GM21529 (cell line): Measurements from ENCODE around the gene RNASEH1.

ENCODE experiments used
- ATAC-seq: cut with Tn5 transposase; IDR thresholded peaks from one replicate; pipeline ENCODE4 v1.9.1; 2021; ENCODE audit not compliant: unreplicated experiment

Gene RNASEH1, protein sequence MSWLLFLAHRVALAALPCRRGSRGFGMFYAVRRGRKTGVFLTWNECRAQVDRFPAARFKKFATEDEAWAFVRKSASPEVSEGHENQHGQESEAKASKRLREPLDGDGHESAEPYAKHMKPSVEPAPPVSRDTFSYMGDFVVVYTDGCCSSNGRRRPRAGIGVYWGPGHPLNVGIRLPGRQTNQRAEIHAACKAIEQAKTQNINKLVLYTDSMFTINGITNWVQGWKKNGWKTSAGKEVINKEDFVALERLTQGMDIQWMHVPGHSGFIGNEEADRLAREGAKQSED

DNA sequence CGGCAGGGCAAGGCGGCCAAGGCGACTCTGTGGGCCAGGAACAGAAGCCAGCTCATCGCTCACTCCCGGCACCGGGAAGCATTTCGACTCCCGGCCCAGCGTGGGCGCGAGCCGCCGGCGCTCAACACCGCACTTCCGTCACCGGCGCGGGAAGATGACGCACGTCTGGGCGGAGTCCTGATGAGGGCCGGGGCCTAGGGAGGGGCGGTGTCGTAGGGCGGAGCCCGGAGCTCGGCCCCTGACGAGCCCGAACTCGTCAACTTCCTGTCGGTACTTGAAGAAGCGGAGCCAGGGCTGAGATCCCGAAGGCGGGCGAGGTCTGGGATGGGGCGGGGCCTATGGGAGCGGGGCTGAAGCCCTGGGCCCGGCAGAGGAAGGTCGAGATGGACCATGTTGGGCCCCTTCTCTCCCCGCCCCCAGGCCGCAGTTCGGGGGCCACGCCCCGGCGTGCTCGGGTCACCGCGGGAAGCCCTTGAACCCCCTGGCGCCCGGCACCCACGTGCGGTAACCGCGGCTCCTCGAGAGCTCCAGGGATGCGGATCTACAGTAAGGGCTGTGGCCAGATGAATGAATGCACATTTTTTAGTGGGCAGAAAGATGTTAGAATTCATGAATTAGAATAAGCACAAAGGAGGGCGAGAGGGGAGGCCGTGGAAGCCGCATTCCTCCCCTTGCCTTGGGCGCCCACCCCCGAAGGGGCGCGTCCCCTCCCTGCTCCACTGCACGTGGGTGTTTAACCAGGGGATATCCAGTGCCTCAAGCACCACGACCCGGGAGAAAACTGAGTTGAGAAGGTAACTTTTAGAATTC, at the start of gene RNASEH1:
Gene RNASEH1 (minus strand): TSS at position 129 of the 810 bp plus-strand sequence. CDS start 73 bp downstream, at position 56.
- ATAC-seq = peak; percentile 95

DNA sequence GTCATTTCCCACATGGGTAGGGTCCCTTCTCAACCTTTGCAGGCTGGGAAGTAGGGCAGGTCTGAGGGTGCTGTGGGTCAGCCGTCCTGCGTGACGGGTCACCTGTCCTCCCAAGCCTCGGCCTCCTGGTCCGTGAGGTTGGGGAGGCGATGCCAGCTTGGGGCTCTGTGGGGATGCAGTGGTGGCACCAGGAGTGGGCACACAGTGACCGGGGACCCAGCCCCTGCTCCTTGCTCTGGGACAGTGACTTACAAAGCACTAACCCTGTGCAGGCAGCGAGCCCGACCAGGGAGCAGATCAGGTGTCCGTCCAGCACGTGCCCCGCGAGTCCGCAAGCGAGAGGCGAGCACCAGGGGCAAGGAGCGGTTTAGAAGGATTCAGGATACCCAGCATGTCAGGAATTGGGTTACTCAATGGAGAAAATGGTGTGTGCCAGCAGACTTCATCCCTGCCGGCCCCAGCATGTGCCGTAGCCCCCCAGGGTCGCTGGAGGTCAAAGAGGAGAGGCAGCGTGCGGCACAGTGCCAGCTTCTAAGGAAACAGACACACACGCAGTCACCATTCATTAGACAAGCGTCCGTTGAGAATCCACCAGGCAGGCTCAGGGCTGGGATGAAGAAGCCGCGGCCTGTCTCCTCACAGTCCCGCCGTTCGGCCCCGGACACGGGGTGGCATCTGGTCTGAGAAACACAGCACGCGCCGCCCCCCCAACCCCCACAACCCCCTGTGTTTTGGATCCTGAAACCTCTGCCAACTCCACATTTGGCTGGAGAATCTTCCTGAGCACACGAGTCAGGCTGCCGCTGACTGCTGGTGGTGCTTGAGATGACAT, 48.5 kb upstream of the RNASEH1 start:
- ATAC-seq = no peak

DNA sequence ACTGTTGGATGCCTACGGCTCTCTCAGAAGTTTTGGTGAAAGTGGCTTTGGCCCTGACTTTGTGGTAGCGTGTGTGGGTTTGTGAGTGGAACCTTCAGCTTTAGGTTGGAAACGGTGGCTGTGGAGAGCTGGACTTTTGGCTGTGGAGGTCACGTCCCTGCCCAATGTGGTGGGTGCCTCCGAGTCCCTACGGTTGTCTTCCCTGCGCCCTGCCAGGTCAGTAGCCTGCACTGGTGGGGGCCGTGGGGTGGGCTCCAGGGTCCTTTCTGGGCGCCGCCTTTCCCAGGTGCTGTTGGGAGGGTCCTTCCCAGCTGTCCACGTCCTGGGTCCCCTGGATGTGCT, 47.9 kb upstream of the RNASEH1 start:
- no peak for ATAC-seq

DNA sequence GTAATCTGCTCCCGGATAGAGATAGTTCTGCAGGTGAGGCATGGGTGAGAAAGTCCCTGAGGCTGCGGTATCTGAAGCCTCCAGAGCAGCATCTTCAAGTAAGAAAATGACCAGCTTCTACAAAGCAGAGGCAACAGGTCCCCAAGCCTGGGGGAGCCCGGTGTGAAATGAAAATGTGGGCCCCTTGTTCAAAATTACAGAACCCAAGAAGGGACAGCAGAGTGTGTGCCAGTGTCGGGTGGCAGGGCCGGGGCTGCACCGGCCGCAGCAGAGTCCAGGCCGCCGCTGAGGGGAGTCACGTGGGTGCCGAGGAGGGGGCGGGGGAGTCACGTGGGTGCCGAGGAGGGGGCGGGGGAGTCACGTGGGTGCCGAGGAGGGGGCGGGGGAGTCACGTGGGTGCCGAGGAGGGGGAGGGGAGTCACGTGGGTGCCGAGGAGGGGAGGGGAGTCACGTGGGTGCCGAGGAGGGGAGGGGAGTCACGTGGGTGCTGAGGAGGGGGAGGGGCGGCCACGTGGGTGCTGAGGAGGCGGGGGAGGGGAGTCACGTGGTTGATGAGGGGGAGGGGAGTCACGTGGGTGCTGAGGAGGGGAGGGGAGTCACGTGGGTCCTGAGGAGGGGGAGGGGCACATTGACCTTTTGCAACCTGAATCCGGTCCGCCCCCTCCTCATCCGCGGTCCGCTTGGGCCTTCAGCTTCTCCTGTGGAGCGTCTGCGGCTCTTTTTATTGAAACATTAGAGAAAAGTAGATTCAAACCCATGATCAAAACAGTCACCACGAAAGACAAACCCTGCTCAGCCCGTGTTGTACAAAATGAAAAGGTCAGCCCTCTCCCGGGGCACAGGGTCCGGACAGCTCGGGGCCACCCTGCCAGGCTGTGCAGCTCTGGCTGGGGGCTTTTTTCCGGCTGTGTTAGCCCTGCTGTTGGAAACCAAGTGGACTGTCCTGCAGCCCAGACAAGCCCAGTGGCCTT, 47.1 kb upstream of the RNASEH1 start:
- no peak for ATAC-seq

DNA sequence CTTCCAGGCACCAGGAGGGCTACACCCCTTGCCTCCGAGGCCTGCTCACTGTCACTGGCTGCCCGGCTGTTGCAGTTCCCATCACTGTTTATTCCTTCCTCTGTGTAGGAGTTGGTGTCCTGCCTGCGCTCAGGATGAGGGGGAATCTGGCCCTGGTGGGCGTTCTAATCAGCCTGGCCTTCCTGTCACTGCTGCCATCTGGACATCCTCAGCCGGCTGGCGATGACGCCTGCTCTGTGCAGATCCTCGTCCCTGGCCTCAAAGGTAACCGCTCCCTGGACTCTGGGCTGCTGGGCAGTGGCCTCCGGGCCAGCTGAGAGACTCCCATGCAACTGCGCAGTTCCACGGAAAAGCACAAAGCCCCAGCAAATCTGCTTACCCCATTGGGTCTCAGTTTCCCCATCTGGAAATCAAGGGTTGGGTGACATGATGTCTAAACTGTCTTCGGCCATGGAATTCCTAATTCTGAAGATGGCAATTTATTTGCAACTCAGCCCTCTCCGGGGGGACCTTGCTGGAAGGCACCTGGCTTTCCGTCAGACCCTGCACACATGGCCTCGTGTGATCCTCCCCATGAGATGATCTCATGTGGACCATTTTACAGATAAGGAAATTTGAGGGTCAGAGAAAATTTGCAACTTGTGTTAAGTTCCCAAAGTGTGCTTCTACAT, 46.2 kb upstream of the RNASEH1 start:
- no peak for ATAC-seq

DNA sequence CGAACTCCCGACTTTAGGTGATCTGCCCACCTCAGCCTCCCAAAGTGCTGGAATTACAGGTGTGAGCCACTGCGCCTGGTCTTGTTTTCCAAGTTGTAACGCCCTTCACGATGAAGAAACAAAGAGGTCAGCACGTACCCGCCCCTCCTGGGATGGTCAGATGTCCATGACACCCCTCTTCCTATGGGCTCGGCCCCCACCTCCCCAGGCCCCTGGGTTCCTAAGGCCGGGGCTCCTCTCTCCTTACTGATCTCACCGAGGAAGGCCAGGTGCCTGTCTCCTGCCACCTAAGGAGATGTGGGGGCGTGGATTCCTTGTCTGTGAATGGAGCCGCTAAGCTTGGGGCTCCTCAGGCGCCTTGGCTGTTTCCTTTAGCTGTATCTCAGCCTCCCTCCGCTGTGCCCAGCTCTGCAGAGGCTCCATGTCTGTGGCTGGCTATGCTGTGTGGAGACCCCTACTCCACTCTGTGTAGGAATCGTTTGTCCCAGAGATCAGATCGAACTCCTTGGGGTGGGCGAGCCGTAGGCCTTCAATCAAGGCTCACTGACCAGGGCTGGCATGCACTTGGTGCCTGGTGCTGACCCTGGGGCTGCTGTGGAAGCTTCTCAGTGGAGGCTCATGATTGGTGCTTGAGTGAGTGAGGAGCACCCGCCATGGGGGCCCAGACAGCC, 45.5 kb upstream of the RNASEH1 start:
- ATAC-seq = no peak

DNA sequence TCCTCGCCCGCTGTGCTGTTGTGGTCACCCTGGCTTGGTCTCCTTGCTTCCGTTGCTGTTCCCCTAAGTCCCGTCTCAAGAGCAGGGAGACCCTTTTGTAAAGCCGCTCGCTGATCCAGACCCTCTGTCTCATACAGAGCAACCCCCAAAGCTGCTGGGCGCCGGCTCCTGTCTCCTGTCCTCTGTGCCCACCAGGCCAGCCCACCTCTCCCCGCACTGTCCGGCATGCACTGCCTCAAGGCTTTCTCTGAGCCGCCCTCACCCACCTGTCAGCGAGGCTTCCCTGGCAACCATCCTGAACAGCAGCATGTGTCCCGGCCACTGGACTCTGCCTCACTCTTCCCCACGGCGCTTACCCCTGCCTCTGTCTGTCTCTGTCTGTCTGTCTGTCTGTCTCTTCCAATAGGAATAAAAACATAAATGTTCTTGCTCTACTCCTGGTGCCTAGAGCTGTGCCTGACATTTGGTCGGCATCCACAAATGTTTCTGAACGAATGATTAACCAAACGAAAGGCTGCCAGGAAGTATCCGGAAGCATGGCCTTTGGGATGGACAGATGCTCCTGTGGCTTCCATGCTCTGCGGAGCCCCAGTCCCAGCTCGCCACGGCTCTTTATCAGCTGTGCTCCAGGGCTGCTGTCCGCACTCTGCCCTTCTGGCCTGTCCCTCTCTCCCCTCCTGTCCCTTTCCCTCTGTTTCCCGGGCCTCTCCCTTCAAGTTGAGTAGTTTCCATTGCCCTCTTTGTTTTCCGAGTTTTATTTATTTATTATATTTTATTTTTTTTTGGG, 44.6 kb upstream of the RNASEH1 start:
- ATAC-seq = no peak

DNA sequence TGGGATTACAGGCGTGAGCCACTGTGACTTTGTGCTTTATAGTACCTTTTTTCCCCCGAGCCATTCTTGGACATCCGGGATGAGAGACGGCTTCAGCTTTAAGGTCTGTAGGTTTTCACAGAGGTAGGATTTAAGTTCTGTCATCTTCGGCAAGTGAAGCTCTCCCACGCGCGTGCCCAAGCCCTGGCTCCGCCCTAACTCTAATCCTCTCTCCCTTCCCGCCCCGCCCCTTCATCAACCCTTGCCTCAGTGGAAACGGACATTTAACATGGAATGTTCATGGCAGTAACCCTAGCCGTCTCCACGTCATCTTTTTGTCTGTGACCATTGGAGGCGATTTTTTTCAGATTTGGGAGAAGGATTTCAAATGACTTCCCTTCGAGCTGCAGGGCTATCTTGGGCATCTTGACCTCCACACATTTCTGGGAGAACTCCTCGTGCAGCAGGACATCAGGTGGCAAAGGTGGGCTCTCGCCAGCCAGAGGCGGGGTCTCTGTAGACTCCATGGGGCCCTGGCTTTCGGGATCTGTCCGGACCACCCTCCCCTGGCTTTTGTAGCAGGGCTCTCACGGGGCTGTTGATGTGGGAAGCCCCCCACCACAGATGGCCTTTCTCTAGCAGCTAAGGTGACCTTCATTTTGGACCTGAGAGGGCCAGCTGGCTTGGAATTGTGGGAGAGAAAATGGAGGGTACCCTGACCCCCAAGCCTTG, 43.6 kb upstream of the RNASEH1 start:
- no peak for ATAC-seq

DNA sequence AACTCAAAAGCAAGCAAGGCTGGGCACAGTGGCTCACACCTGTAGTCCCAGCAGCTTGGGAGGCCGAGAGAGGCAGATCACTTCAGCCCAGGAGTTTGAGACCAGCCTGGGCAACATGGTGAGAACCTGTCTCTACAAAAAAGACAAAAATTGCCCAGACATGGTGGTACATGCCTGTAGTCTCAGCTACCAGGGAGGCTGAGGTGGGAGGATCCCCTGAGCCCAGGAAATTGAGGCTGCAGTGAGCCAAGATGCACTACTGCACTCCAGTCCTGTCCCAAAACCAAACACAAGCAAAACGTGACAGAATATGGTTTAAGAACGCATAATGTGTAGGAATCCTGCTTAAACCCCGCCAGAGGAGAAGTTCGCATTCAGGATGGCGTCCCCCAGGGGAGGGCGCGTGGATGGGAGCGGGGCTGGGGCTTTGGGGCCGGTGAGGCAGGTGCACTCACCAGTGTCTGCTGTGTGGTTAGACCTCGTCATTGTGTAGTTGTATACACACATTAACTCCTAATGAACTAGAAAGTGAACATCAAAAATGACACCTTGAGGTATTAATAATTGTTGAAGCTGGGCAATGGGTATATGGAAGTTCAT, 42.2 kb upstream of the RNASEH1 start:
- ATAC-seq = no peak

DNA sequence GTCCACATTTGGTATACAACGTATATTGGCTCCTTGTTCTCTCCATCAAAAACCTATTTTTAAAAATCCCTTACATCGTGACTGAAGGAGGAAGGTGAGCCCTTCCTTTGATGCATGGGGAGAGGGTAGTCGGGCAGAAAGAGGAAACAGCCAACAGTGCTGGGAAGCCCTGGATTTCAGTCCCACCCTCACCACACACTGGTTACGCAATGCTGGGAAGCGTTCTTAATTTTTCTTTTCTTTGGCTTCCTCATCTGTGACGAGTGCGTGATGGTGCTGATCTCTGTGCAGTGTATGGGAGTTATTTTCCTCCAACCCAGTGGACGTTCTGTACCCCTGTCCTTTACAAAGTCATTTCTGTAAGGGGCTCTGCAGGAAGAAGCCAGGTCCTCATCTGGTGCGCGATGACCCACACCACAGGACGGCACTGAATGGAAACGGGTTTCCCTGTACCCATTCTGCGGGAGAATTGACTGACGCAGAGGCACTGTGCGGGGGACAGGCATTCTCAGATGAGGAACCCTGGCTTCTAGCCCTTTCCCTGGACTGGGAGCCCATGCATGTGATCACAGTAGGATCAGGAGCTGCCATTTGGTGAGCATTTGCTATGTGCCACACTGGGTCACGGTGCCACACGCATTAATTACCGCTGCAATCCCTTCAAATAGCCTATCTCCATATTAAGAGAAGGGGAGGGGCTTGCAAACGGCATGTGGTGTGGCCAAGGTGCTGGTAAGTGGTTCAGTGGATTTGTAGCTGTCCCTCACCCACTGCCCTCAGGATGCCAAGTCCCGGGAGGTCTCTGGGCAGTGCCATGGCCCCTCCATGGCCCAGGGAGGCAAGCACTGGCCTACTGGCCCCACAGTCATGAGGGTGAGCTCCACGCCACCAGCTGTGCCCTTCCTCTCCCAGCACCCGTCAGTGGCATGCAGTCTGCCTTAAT, 41.0 kb upstream of the RNASEH1 start:
- ATAC-seq = no peak

DNA sequence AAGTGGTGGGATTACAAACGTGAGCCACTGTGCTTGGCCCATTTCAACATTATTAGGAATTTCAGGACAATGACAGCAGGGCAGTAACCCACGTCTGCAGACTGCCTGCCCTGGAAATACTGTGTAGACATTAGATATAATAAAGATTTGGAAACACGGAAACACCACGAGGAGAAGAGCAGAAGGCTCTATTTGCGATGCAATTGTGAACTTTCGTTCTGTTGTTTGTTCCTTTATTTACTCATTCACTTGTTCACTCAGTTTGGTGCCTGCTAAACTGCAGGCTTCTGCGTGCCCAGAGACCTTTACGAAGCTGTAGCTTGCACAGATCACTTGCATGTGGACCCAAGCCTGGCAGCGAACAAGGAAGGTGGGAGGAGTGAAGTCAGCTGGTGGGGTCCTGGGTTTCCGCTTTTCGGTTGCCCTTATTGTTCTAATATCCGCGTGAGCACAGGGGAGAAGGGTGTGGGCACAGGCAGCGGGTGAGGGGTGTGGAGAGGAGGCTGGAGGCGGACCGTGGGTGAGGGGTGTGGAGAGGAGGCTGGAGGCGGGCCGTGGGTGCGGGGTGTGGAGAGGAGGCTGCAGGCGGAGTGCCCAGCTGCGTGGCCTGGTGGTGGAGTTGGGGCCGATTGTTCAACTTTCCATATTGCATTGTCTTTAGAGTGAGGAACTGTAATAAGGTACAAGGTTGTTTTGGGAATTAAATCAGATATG, 40.2 kb upstream of the RNASEH1 start:
- no peak for ATAC-seq

DNA sequence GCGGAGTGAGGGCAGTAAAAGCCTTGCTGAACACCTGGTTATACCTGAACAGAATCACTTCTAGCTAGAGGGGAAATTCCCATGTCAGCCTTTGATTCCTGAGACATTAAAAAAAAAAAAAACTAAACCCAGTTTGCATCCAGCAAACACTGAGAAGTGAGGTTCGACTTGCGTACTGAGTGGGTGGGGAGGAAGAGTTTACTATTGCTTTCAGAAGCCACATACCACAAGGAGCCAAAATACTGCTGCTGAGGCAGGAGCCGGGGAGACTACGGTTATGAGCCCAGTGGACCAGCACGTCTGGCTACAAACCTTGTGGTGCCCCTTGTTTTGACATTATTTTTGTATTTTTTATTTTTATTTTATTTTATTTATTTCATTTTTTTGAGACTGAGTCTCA, 39.4 kb upstream of the RNASEH1 start:
- peak; percentile 64 for ATAC-seq

DNA sequence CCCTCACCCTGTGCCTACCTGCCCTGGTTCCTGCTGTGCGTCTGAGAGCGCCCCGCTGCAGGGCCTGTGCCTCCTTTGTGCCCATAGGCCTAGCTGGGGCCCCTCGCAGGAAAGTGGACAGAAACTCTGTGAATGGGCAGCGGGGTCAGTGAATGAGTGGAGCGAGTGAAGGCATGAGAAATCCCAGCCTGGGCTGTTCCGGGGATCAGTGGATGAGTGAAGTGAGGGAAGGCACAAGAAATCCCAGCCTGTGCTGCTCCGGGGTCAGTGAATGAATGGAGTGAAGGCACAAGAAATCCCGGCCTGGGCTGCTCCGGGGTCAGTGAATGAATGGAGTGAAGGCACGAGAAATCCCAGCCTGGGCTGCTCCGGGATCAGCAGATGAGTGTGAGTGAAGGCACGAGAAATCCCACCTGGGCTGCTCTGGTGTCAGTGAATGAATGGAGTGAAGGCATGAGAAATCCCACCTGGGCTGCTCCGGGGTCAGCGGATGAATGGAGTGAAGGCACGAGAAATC, 38.8 kb upstream of the RNASEH1 start:
- no peak for ATAC-seq

DNA sequence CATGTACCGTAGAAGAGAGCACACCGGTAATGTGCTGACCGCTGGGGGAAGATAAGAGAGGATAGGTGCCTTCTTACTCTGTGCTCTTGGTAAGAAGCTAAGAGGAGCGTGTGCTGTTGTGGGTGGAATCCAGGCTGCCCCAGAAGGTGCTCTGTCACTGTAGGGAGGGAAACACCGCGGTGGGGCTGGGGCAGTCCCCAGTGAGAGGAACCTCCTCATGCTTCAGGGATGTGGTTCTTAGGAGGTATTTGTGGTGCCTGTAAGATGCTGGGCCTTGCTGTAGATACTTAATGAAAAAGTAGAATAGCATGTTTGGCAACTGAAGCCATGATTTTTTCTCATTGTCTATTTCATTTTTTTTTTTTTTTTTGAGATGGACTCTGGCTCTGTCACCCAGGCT, 37.9 kb upstream of the RNASEH1 start:
- peak; percentile 84 for ATAC-seq

DNA sequence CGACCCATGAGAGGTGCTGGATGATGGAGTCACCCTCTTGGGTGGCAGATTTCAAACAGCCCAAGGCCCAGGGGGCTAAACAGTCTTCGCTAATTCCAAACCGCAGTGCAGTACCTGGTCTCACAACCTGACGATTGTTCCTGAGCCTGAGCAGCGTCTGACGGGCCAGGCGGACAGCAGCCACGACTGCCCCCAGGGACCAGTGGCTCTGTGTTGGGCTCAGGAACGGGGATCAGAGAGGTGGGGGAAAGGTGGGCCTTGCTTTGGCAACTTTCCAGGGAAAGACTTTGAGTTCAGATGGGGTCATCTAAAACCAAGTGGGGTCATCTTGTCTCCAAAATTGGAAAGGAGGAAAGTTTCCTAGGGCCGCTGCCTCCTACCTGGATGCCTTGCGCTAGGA, 37.3 kb upstream of the RNASEH1 start:
- ATAC-seq = no peak
